Aorta (tissue), 5 donors: ENCODE results near the gene PRIM1. TPM values are rescaled to one million over a fixed set of nuclear protein-coding genes. Genes with fewer than 3 reads are reported as not detected.

Experiments used
- ATAC-seq: fragments of 200-7000 bp; cut with Tn5 transposase; one replicate; pipeline ENCODE4 v1.9.1; 2022; ENCODE audit warnings: moderate library complexity; ENCODE audit not compliant: low FRiP score
- DNase-seq, 2 donors: peaks; one replicate each; pipeline ENCODE4 v3.0.0-alpha.2; 2020
- H3K27ac ChIP-seq, 2 donors: one replicate each; pipeline ENCODE4 v1.5.1; 2013; ENCODE audit warnings: low read length in 2 of 2, mild to moderate bottlenecking in 2 of 2, moderate library complexity in 2 of 2, control low read depth in 1 of 2, inconsistent platforms in 1 of 2, low read depth in 1 of 2
- H3K27me3 ChIP-seq, 2 donors: one replicate each; pipeline ENCODE4 v1.6.1; 2013; ENCODE audit warnings: control low read depth in 1 of 2, low read length in 1 of 2, mild to moderate bottlenecking in 1 of 2, moderate library complexity in 1 of 2; ENCODE audit not compliant: insufficient read depth in 2 of 2, control insufficient read depth in 1 of 2
- H3K36me3 ChIP-seq, 2 donors: one replicate each; pipeline ENCODE4 v1.6.1; 2013; ENCODE audit warnings: control low read depth in 1 of 2, low read length in 1 of 2, mild to moderate bottlenecking in 1 of 2; ENCODE audit not compliant: insufficient read depth in 2 of 2, control insufficient read depth in 1 of 2
- H3K4me1 ChIP-seq, 2 donors: one replicate each; pipeline ENCODE4 v1.6.1; 2013; ENCODE audit warnings: low read length in 2 of 2, control low read depth in 1 of 2, mild to moderate bottlenecking in 1 of 2, moderate library complexity in 1 of 2; ENCODE audit not compliant: insufficient read depth in 2 of 2, control insufficient read depth in 1 of 2
- H3K4me3 ChIP-seq, 2 donors: one replicate each; pipeline ENCODE4 v1.5.1; 2013; ENCODE audit warnings: low read length in 2 of 2, control low read depth in 1 of 2, mild to moderate bottlenecking in 1 of 2
- H3K9me3 ChIP-seq: one replicate; pipeline ENCODE4 v1.6.1; 2013; ENCODE audit warnings: mild to moderate bottlenecking, low read length; ENCODE audit not compliant: control insufficient read depth
- WGBS, 2 donors: extraction: QIAGEN DNeasy Blood & Tissue Kit; methylation state at CpG; one replicate each; pipeline ENCODE4 v1.1.7; 2013; 5-methylcytosine and 5-hydroxymethylcytosine counted together
- intact Hi-C, 2 donors: fragments of 100-400 bp; cut with DNase I; formaldehyde crosslinking; loops; one replicate each; pipeline versions ENCODE4 v1.14.2 to v1.15.0; 2022
- polyA plus RNA-seq, 2 donors: library from polyadenylated mRNA; stranded (reverse); fragments of 200-250 nt; gene quantifications; one replicate each; pipeline ENCODE4 v1.2.3, GENCODE V29; 2013
- total RNA-seq, 2 donors: library from RNA; stranded (reverse); fragmentation: NEBNext Ultra II Directional; extraction: Animal tissue kit (Norgen Biotek cat#: 25700); gene quantifications; one replicate each; pipeline ENCODE4 v1.2.1, GENCODE V29; 2021
- donor health status: healthy with polysubstance abuse.
- donor health status: Bipolar disorder and iron deficiency.
- donor health status: DM: no; HTN: no; CAD: no.
- donor health status: DM: no; HTN: no; CAD: no.
- donor health status: DM: yes; HTN: yes; CAD: no.

Gene PRIM1
- total and polyA plus RNA-seq, 4 donors, result 1.9 to 4.6 (median 2.8) TPM

DNA sequence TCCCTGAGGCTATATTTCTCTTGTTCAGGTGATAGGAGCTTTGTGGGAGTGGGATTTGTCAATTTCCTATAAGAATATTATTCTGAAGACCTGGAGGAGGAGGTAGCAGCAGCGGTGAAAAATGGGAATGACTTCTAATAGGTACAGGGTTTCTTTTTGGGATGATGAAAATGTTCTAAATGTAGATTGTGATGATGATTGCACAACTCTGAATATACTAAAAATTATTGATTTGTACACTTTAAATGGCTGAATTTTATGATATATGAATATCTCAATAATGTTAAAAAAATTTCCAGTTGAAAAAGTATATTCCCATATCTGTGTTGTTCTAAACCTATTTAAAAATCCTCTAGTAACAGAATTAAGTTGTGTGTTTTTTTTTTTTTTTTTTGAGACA is 33.8 kb upstream of the PRIM1 start:
- Histone ChIP-seq H3K4me3 (no peak overlapping the region), H3K4me1 (no peaks in the 10 kb centered on the region), H3K36me3 (no peaks in the 10 kb centered on the region), H3K9me3 (no peaks in the 10 kb centered on the region), H3K27ac (no peak overlapping the region), H3K27me3 (no peaks in the 10 kb centered on the region)
- DNase-seq (no peak), ATAC-seq (no peak)
- intact Hi-C loops, result no loop called here
- 91 to 100% methylated on average over 1 of the region's 1 CpG for WGBS, 2 donors

DNA sequence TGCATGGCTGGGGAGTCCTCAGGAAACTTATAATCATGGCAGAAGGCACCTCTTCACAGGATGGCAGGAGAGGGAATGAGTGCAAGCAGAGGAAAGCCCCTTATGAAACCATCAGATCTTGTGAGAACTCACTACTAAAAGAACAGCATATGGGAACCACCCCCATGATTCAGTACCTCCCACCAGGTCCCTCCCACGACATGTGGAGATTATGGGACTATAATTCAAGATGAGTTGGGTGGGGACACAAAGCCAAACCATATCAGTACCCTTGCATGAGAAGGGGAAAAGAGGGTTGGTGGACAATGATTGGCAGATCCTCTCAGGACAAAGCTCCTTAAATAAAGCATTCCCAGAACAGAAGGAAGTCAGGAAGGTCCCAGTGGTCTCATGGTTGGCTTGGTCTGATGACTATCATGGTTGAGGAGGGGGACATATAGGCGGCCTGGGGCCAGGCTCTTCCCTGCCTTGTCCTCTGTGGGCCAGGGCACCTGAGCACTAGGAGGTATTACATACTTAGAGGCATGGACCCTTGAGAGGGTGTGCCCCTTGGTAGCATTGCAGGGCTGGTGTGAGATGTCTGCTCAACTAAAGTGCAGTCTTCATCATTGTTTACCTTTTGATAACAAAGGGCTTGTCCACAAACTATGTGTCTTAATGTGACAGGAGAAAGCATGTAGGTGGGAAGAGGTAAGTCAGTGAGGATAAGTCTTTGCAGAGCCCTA is 33.2 kb upstream of the PRIM1 start:
- H3K27me3 ChIP-seq, result no peaks in the 10 kb centered on the region
- no peaks in the 10 kb centered on the region for H3K4me1 ChIP-seq
- intact Hi-C loops, result no loop called here
- no peaks in the 10 kb centered on the region for H3K9me3 ChIP-seq
- ATAC-seq (no peak), DNase-seq (no peak)
- no peaks in the 10 kb centered on the region for H3K36me3 ChIP-seq
- WGBS, 2 donors, result 39 to 59% methylated on average over 2 of the region's 2 CpGs
- no peak overlapping the region for H3K27ac ChIP-seq
- H3K4me3 ChIP-seq, result no peak overlapping the region

DNA sequence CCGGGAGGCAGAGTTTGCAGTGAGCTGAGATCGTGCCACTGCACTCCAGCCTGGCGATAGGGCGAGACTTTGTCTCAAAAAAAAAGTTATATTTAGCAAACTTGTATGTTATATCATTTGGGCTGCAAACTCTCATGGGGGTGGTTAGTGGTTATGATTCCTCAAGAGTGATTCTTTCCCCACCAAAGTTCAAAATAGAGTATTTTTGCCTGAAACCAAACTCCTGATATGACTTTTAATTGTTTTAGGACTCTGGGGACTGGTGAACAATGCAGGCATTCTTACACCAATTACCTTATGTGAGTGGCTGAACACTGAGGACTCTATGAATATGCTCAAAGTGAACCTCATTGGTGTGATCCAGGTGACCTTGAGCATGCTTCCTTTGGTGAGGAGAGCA is 29.6 kb upstream of the PRIM1 start:
- Histone ChIP-seq H3K4me3 (no peak overlapping the region), H3K27me3 (no peaks in the 10 kb centered on the region), H3K36me3 (no peaks in the 10 kb centered on the region), H3K4me1 (no peaks in the 10 kb centered on the region), H3K27ac (no peak overlapping the region), H3K9me3 (no peaks in the 10 kb centered on the region)
- DNase-seq (no peak), ATAC-seq (no peak)
- WGBS, 2 donors, result 71 to 80% methylated on average over 4 of the region's 4 CpGs
- intact Hi-C loops, result no loop called here

DNA sequence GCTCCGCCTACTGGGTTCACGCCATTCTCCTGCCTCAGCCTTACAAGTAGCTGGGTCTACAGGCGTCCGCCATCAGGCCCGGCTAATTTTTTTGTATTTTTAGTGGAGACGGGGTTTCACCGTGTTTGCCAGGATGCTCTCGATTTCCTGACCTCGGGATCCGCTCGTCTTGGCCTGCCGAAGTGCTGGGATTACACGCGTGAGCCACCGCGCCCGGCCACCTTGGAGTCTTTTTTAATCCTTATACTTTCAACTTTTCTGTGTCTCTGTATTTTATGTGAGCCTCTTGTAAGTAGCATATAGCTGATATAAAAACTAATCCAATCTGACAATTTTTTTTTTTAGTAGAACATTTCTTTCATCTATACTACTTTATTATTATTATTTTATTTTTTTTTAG is 26.6 kb upstream of the PRIM1 start:
- WGBS, 2 donors, result 97% methylated on average over 17 of the region's 17 CpGs
- Histone ChIP-seq H3K36me3 (no peaks in the 10 kb centered on the region), H3K27ac (no peak overlapping the region), H3K9me3 (no peaks in the 10 kb centered on the region), H3K27me3 (no peaks in the 10 kb centered on the region), H3K4me3 (no peak overlapping the region), H3K4me1 (no peaks in the 10 kb centered on the region)
- DNase-seq (no peak), ATAC-seq (no peak)
- intact Hi-C loops, result no loop called here

DNA sequence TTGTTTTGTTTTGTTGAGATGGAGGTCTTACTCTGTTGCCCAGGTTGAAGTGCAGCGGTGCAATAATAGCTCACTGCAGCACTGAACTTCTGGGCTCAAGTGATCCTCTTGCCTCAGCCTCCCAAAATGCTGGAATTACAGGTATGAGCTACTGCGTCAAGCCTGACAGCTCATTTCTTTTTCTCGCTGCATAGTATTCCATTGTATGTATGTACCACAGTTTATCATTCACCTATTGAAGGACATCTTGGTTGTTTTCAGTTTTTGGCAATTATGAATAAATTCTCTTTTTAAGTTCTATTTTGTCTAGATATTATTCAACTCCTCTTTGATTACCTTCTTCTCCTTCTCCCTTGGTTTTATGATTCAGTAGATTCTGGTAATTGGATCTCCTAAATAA is 24.5 kb upstream of the PRIM1 start:
- ATAC-seq, result no peak
- intact Hi-C loops, result no loop called here
- no peaks in the 10 kb centered on the region for H3K27me3 ChIP-seq
- no peak overlapping the region for H3K27ac ChIP-seq
- no peak overlapping the region for H3K4me3 ChIP-seq
- no peak for DNase-seq
- WGBS, 2 donors, result 99% methylated on average over 3 of the region's 3 CpGs
- no peaks in the 10 kb centered on the region for H3K9me3 ChIP-seq
- no peaks in the 10 kb centered on the region for H3K36me3 ChIP-seq
- no peaks in the 10 kb centered on the region for H3K4me1 ChIP-seq

DNA sequence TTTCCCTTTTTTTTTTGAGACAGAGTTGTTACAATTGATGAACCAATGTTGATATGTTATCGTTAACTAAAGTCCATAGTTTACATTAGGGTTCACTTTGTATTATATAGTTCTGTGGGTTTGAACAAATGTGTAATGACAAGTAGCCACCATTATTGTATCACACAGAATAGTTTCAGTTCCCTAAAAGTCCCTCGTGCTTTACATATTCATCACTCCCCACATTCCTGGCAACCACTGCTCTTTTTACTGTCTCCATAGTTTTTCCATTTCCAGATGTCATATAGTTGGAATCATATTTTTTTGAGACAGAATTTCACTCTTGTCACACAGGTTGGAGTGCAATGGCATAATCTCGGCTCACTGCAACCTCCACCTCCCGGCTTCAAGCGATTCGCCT is 23.5 kb upstream of the PRIM1 start:
- H3K27me3 ChIP-seq, result no peaks in the 10 kb centered on the region
- no peak overlapping the region for H3K4me3 ChIP-seq
- 88 to 90% methylated on average over 6 of the region's 6 CpGs for WGBS, 2 donors
- no peaks in the 10 kb centered on the region for H3K9me3 ChIP-seq
- H3K4me1 ChIP-seq, result no peaks in the 10 kb centered on the region
- ATAC-seq (no peak), DNase-seq (no peak)
- intact Hi-C loops, result no loop called here
- H3K27ac ChIP-seq, result no peak overlapping the region
- no peaks in the 10 kb centered on the region for H3K36me3 ChIP-seq

DNA sequence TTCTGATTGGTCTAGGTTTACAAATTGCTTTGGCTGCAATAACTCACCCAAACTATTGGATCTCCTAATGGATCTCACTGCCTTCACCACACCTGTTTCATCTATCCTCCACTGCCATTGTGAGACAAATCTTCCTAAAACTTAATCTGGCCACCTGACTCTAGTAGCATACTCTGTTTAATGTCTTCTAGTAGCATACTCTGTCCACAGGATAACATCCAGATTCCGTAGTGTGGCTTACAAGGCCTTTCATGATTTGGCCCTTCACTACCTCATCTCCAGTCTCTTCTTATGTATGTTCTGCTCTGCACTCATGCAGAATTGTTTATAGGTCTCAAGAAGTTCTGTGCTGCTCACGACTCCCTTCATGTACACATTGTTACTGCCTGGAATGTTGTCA is 21.0 kb upstream of the PRIM1 start:
- DNase-seq (no peak), ATAC-seq (no peak)
- no peaks in the 10 kb centered on the region for H3K27me3 ChIP-seq
- H3K36me3 ChIP-seq, result no peaks in the 10 kb centered on the region
- H3K9me3 ChIP-seq, result no peaks in the 10 kb centered on the region
- H3K4me1 ChIP-seq, result no peaks in the 10 kb centered on the region
- WGBS, 2 donors, result 94 to 97% methylated on average over 2 of the region's 2 CpGs
- intact Hi-C loops, result loop anchor here in 1 of 2 donors (5.0 kb wide), 1 partner anchor 204 kb away; no protein-coding TSS in a partner anchor
- H3K27ac ChIP-seq, result no peak overlapping the region
- H3K4me3 ChIP-seq, result no peak overlapping the region

DNA sequence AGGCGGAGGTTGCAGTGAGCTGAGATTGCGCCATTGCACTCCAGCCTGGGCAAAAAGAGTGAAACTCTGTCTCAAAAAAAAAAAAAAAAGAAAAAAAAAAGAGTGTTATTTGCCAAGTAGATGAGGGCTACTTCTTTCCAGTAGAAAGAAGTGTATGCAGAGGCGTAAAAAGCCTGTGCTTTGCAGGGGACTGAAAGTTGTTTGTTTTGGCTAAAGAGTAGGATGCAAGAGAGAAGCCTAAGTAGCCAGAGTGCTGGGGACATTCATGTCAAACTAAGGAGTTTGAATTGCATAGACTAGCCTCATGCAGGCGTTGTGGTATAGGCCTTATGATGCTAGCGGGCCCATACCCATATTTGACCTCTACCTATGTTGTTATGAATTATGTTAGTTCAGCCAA is 20.5 kb upstream of the PRIM1 start:
- H3K27me3 ChIP-seq, result no peaks in the 10 kb centered on the region
- WGBS, 2 donors, result 84 to 91% methylated on average over 5 of the region's 5 CpGs
- H3K4me3 ChIP-seq, result no peak overlapping the region
- H3K36me3 ChIP-seq, result no peaks in the 10 kb centered on the region
- no peak for ATAC-seq
- no peak overlapping the region for H3K27ac ChIP-seq
- intact Hi-C loops, result loop anchor here in 1 of 2 donors (5.0 kb wide), 1 partner anchor 205 kb away; no protein-coding TSS in a partner anchor
- H3K4me1 ChIP-seq, result no peaks in the 10 kb centered on the region
- no peak for DNase-seq
- H3K9me3 ChIP-seq, result no peaks in the 10 kb centered on the region

DNA sequence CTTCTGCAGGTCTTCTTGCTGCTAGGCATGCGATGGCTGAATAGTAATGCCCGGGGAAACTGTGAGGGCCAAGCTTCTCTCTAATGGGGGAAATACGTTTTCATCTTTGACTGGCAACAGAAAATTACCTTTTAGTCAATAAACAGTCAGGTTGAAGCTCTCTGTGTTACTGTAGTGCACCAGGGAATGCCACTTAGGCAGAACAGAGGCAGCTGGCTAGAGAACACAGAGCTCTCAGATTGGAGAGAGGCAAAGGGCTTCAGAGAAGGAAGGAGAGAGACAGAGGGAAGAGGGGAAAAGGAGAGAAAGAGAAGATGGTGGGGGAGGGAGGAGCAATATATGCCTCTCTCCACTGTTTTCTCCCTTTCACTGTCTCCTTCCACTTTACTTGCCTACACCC is 17.7 kb upstream of the PRIM1 start:
- intact Hi-C loops, result loop anchor here in 1 of 2 donors (5.0 kb wide), 1 partner anchor 207 kb away; no protein-coding TSS in a partner anchor
- WGBS, 2 donors, result 88 to 89% methylated on average over 3 of the region's 3 CpGs
- no peak overlapping the region for H3K27ac ChIP-seq
- H3K9me3 ChIP-seq, result no peaks in the 10 kb centered on the region
- ATAC-seq, result no peak
- H3K4me1 ChIP-seq, result no peaks in the 10 kb centered on the region
- H3K36me3 ChIP-seq, result no peaks in the 10 kb centered on the region
- no peak overlapping the region for H3K4me3 ChIP-seq
- H3K27me3 ChIP-seq, result no peaks in the 10 kb centered on the region
- DNase-seq, result no peak
